Hematopoietic multipotent progenitor cell treated with erythropoietin and hydrocortisone succinate and interleukin-3 and kit ligand, for 6 days (in vitro differentiated cells): ENCODE data around the gene HBQ1.
A peak's percentile ranks its signal among the peaks of the same experiment; 100 is the strongest.
"Not testable (repeated sequence)": the region's sequence is repeated elsewhere in the genome, so short reads cannot be mapped to it uniquely, and the experiment has no call there.

Experiments used
- DNase-seq: peaks from one replicate; pipeline ENCODE4 v3.0.0-alpha.2; 2015

HBQ1 gene

GRCh38 chr16:180101-180675, at the start of gene HBQ1:
Gene HBQ1, plus strand, starts transcription at chr16:180459. Its CDS starts 28 bp downstream, at chr16:180487.
- peak; percentile 76 for DNase-seq

- DNase-seq = no peak
Observed at GRCh38 chr16:130533-131173, 49.6 kb upstream of the HBQ1 start.

GRCh38 chr16:132120-132519, 48.1 kb upstream of the HBQ1 start:
- no peak for DNase-seq

- peak; percentile 63 for DNase-seq
Observed at GRCh38 chr16:133716-134115, 46.5 kb upstream of the HBQ1 start.

GRCh38 chr16:138049-138417, 42.2 kb upstream of the HBQ1 start:
- DNase-seq = peak; percentile 46

GRCh38 chr16:140175-140857, 39.9 kb upstream of the HBQ1 start:
- no peak for DNase-seq

GRCh38 chr16:142405-142967, 37.8 kb upstream of the HBQ1 start:
- DNase-seq = peak; percentile 39

GRCh38 chr16:143047-143446, 37.2 kb upstream of the HBQ1 start:
- peak; percentile 88 for DNase-seq

- no peak for DNase-seq
Observed at GRCh38 chr16:143456-143855, 36.8 kb upstream of the HBQ1 start.

- peak; percentile 42 for DNase-seq
Observed at GRCh38 chr16:144797-145252, 35.4 kb upstream of the HBQ1 start.

- DNase-seq = no peak
Observed at GRCh38 chr16:146646-147045, 33.6 kb upstream of the HBQ1 start.

- DNase-seq = no peak
Observed at GRCh38 chr16:149024-149660, 31.1 kb upstream of the HBQ1 start.

GRCh38 chr16:152141-153128, 27.8 kb upstream of the HBQ1 start, which contains the start of gene HBZ:
Gene HBZ, plus strand, starts transcription at chr16:152644. Its CDS starts 266 bp downstream, at chr16:152910.
- peak; percentile 38 for DNase-seq

GRCh38 chr16:153129-153521, 27.1 kb upstream of the HBQ1 start:
- not testable (repeated sequence) for DNase-seq

GRCh38 chr16:153550-154216, 26.6 kb upstream of the HBQ1 start:
- not testable (repeated sequence) for DNase-seq

- peak; percentile 57 for DNase-seq
Observed at GRCh38 chr16:154217-155030, 25.8 kb upstream of the HBQ1 start.

GRCh38 chr16:155031-155398, 25.2 kb upstream of the HBQ1 start:
- DNase-seq = no peak

- no peak for DNase-seq
Observed at GRCh38 chr16:159136-159849, 21.0 kb upstream of the HBQ1 start.

GRCh38 chr16:160242-160641, 20.0 kb upstream of the HBQ1 start:
- not testable (repeated sequence) for DNase-seq

GRCh38 chr16:160691-161190, 19.5 kb upstream of the HBQ1 start:
- DNase-seq = no peak
